Tongue (tissue), 2 donors: ENCODE data around the gene RNF17. TPM values are rescaled to one million over a fixed set of nuclear protein-coding genes. Genes with fewer than 3 reads are reported as not detected.
"Not testable (repeated sequence)": the region's sequence is repeated elsewhere in the genome, so short reads cannot be mapped to it uniquely, and the experiment has no call there.

Experiments
- DNase-seq: peaks from one replicate; pipeline ENCODE4 v3.0.0-alpha.2; 2015
- total RNA-seq: library from RNA; depleted of rRNA; stranded (reverse); fragments of >200 nt; gene quantifications from one replicate; pipeline ENCODE4 v1.2.3, GENCODE V29; 2014

The RNF17 gene
- total RNA-seq, result not detected

GRCh38 chr13:24763596-24764275, at the start of gene RNF17:
Gene RNF17 (plus strand): TSS chr13:24764169. CDS start chr13:24764204, 35 bp downstream.
- no peak for DNase-seq

- DNase-seq, result no peak
Measured at GRCh38 chr13:24716011-24716410, 48.0 kb upstream of the RNF17 start.

GRCh38 chr13:24716446-24716845, 47.5 kb upstream of the RNF17 start:
- DNase-seq, result no peak

GRCh38 chr13:24717217-24717616, 46.8 kb upstream of the RNF17 start:
- no peak for DNase-seq

GRCh38 chr13:24718192-24718965, 45.6 kb upstream of the RNF17 start:
- no peak for DNase-seq

GRCh38 chr13:24719139-24719538, 44.8 kb upstream of the RNF17 start:
- DNase-seq, result no peak

GRCh38 chr13:24723206-24723605, 40.8 kb upstream of the RNF17 start:
- DNase-seq, result no peak

GRCh38 chr13:24724714-24725113, 39.3 kb upstream of the RNF17 start:
- DNase-seq, result no peak

GRCh38 chr13:24725379-24725778, 38.6 kb upstream of the RNF17 start:
- no peak for DNase-seq

GRCh38 chr13:24727731-24728601, 36.0 kb upstream of the RNF17 start:
- DNase-seq, result peak; percentile 89

GRCh38 chr13:24730873-24731567, 32.9 kb upstream of the RNF17 start:
- not testable (repeated sequence) for DNase-seq

- DNase-seq, result no peak
Measured at GRCh38 chr13:24734950-24735349, 29.0 kb upstream of the RNF17 start.

GRCh38 chr13:24737042-24737441, 26.9 kb upstream of the RNF17 start:
- no peak for DNase-seq

GRCh38 chr13:24738366-24738847, 25.6 kb upstream of the RNF17 start:
- no peak for DNase-seq

- DNase-seq, result no peak
Measured at GRCh38 chr13:24740014-24740890, 23.7 kb upstream of the RNF17 start.

- peak; percentile 39 for DNase-seq
Measured at GRCh38 chr13:24741016-24741662, 22.8 kb upstream of the RNF17 start.

- DNase-seq, result no peak
Measured at GRCh38 chr13:24741791-24742190, 22.2 kb upstream of the RNF17 start.

GRCh38 chr13:24742294-24742693, 21.7 kb upstream of the RNF17 start:
- peak; percentile 72 for DNase-seq

GRCh38 chr13:24742977-24743376, 21.0 kb upstream of the RNF17 start:
- no peak for DNase-seq

- no peak for DNase-seq
Measured at GRCh38 chr13:24744247-24744646, 19.7 kb upstream of the RNF17 start.

- DNase-seq, result no peak
Measured at GRCh38 chr13:24745516-24745860, 18.5 kb upstream of the RNF17 start.
